Measurements from ENCODE around the gene DHRS4. TPM values are rescaled to one million over a fixed set of nuclear protein-coding genes. Genes with fewer than 3 reads are reported as not detected.
A peak's percentile ranks its signal among the peaks of the same experiment; 100 is the strongest.
"Not testable (repeated sequence)": the region's sequence is repeated elsewhere in the genome, so short reads cannot be mapped to it uniquely, and the experiment has no call there.

The DHRS4 gene
- total RNA-seq, 6 experiments from 2014 or later, result 19.8 to 30.7 (median 24.9) TPM

GRCh38 chr14:23974041-23974440 lies 20.5 kb downstream of the DHRS4 start:
- H3K27ac Mint-ChIP-seq; DNase-seq; H3K36me3 Mint-ChIP-seq (ENCODE audit: low read depth); H3K4me3 Mint-ChIP-seq; H3K9me3 Mint-ChIP-seq; H3K4me1 Mint-ChIP-seq (ENCODE audit: low read depth): not testable (repeated sequence)
- H3K27me3 Mint-ChIP-seq (ENCODE audit: insufficient read depth), result peaks cover 17% of the 10 kb centered on the region

GRCh38 chr14:23977208-23977607 lies 23.6 kb downstream of the DHRS4 start:
- peaks cover 12% of the 10 kb centered on the region for H3K27me3 Mint-ChIP-seq (ENCODE audit: insufficient read depth)
- peak; percentile 21 for DNase-seq
- H3K4me3 Mint-ChIP-seq; H3K27ac Mint-ChIP-seq; H3K4me1 Mint-ChIP-seq (ENCODE audit: low read depth); H3K9me3 Mint-ChIP-seq; H3K36me3 Mint-ChIP-seq (ENCODE audit: low read depth): not testable (repeated sequence)
- peak; percentile 66 for TF ChIP-seq CTCF (IDR thresholded peaks at IDR 0.05)

- H3K4me3 Mint-ChIP-seq; H3K27ac Mint-ChIP-seq; H3K27me3 Mint-ChIP-seq (ENCODE audit: insufficient read depth); H3K36me3 Mint-ChIP-seq (ENCODE audit: low read depth); DNase-seq; H3K9me3 Mint-ChIP-seq: not testable (repeated sequence)
- H3K4me1 Mint-ChIP-seq (ENCODE audit: low read depth), result peaks cover 19% of the 10 kb centered on the region
Measured at GRCh38 chr14:23981951-23982813, 28.6 kb downstream of the DHRS4 start.

GRCh38 chr14:23984891-23985602 lies 31.5 kb downstream of the DHRS4 start:
- H3K4me1 Mint-ChIP-seq (ENCODE audit: low read depth), result peaks cover 29% of the 10 kb centered on the region

GRCh38 chr14:23988223-23988606 lies 34.6 kb downstream of the DHRS4 start:
- peak overlapping the region; percentile 64 for H3K4me3 Mint-ChIP-seq
- not testable (repeated sequence) for H3K9me3 Mint-ChIP-seq; DNase-seq; H3K36me3 Mint-ChIP-seq (ENCODE audit: low read depth); H3K27me3 Mint-ChIP-seq (ENCODE audit: insufficient read depth); H3K27ac Mint-ChIP-seq
- peaks cover 29% of the 10 kb centered on the region for H3K4me1 Mint-ChIP-seq (ENCODE audit: low read depth)

More at GRCh38 chr14:23984891-23985602, 31.5 kb downstream of the DHRS4 start:
- Mint-ChIP-seq H3K4me3 (no peak overlapping the region; the same call in 1 of the 2 replicates), H3K27ac (no peak overlapping the region), H3K9me3 (no peaks in the 10 kb centered on the region), H3K27me3 (ENCODE audit: insufficient read depth) (peaks cover 4% of the 10 kb centered on the region; the same call in 1 of the 2 replicates), H3K36me3 (ENCODE audit: low read depth) (no peaks in the 10 kb centered on the region)
- TF ChIP-seq CTCF (IDR thresholded peaks at IDR 0.05), result no peak
- peak; percentile 81 for DNase-seq

GRCh38 chr14:23988607-23989363 lies 35.2 kb downstream of the DHRS4 start, which contains the start of gene DHRS4L2:
Gene DHRS4L2, plus strand, starts transcription at chr14:23988929. Its CDS starts 19 bp downstream, at chr14:23988948.
- H3K27me3 Mint-ChIP-seq (ENCODE audit: insufficient read depth); H3K36me3 Mint-ChIP-seq (ENCODE audit: low read depth); H3K9me3 Mint-ChIP-seq: not testable (repeated sequence)
- peak; percentile 33 for DNase-seq
- Mint-ChIP-seq H3K4me3 (peak within 1 kb of the TSS; percentile 76), H3K27ac (peak within 1 kb of the TSS; percentile 13; the same call in 1 of the 2 replicates), H3K4me1 (ENCODE audit: low read depth) (peaks cover 29% of the 10 kb centered on the region)

- not testable (repeated sequence) for H3K27me3 Mint-ChIP-seq (ENCODE audit: insufficient read depth); H3K27ac Mint-ChIP-seq; H3K9me3 Mint-ChIP-seq; H3K4me3 Mint-ChIP-seq; DNase-seq; H3K36me3 Mint-ChIP-seq (ENCODE audit: low read depth)
- H3K4me1 Mint-ChIP-seq (ENCODE audit: low read depth), result peaks cover 26% of the 10 kb centered on the region
Measured at GRCh38 chr14:23989734-23990445, 36.3 kb downstream of the DHRS4 start.

- not testable (repeated sequence) for DNase-seq; H3K36me3 Mint-ChIP-seq (ENCODE audit: low read depth); H3K9me3 Mint-ChIP-seq
Measured at GRCh38 chr14:23990961-23991360, 37.4 kb downstream of the DHRS4 start.

GRCh38 chr14:23993042-23993441 lies 39.5 kb downstream of the DHRS4 start:
- not testable (repeated sequence) for H3K9me3 Mint-ChIP-seq; H3K4me3 Mint-ChIP-seq; DNase-seq; H3K36me3 Mint-ChIP-seq (ENCODE audit: low read depth); H3K27ac Mint-ChIP-seq
- peaks cover 12% of the 10 kb centered on the region for H3K27me3 Mint-ChIP-seq (ENCODE audit: insufficient read depth)
- H3K4me1 Mint-ChIP-seq (ENCODE audit: low read depth), result peaks cover 14% of the 10 kb centered on the region; the same call in 1 of the 2 replicates

More at GRCh38 chr14:23990961-23991360, 37.4 kb downstream of the DHRS4 start:
- H3K27ac Mint-ChIP-seq; H3K27me3 Mint-ChIP-seq (ENCODE audit: insufficient read depth); H3K4me3 Mint-ChIP-seq: not testable (repeated sequence)
- H3K4me1 Mint-ChIP-seq (ENCODE audit: low read depth), result peaks cover 15% of the 10 kb centered on the region

GRCh38 chr14:23996009-23996408 lies 42.4 kb downstream of the DHRS4 start:
- DNase-seq; H3K36me3 Mint-ChIP-seq (ENCODE audit: low read depth); H3K27me3 Mint-ChIP-seq (ENCODE audit: insufficient read depth); H3K4me3 Mint-ChIP-seq; H3K27ac Mint-ChIP-seq; H3K4me1 Mint-ChIP-seq (ENCODE audit: low read depth); H3K9me3 Mint-ChIP-seq: not testable (repeated sequence)

Data from HFFc6 (cell line).